Skeletal muscle satellite cell (primary cell): ENCODE data around the gene C12orf75.
"Not testable (repeated sequence)": the region's sequence is repeated elsewhere in the genome, so short reads cannot be mapped to it uniquely, and the experiment has no call there.

Experiments
- H3K27me3 ChIP-seq: 2 replicates; pipeline ENCODE4 v1.7.0; 2013; ENCODE audit warnings: low read length; ENCODE audit not compliant: control insufficient read depth, insufficient read depth
- H3K36me3 ChIP-seq: 2 replicates; pipeline ENCODE4 v1.7.0; 2013; ENCODE audit warnings: mild to moderate bottlenecking, control low read depth, low read length; ENCODE audit not compliant: insufficient read depth
- H3K4me1 ChIP-seq: 2 replicates; pipeline ENCODE4 v1.7.0; 2013; ENCODE audit warnings: low read length; ENCODE audit not compliant: control insufficient read depth, insufficient read depth
- H3K4me2 ChIP-seq: 2 replicates; pipeline ENCODE4 v1.7.0; 2013; ENCODE audit warnings: mild to moderate bottlenecking, low read length
- H3K4me3 ChIP-seq: 2 replicates; pipeline ENCODE4 v1.7.0; 2013; ENCODE audit warnings: low read length
- H3K9ac ChIP-seq: 2 replicates; pipeline ENCODE4 v1.7.0; 2013; ENCODE audit warnings: mild to moderate bottlenecking, low read depth, low read length, moderate library complexity
- H3K9me3 ChIP-seq: replicated peaks from 2 replicates; pipeline ENCODE4 v1.7.0; 2013; ENCODE audit warnings: mild to moderate bottlenecking, control low read depth, low read length

The C12orf75 gene

GRCh38 chr12:105294886-105295479 lies 35.5 kb upstream of the C12orf75 start:
- Histone ChIP-seq H3K9me3 (peaks cover 3% of the 10 kb centered on the region), H3K4me2 (no peak overlapping the region), H3K36me3 (no peaks in the 10 kb centered on the region), H3K9ac (no peak overlapping the region), H3K27me3 (no peaks in the 10 kb centered on the region), H3K4me3 (no peak overlapping the region), H3K4me1 (peaks cover 11% of the 10 kb centered on the region)

- H3K36me3 ChIP-seq = no peaks in the 10 kb centered on the region
- H3K27me3 ChIP-seq = no peaks in the 10 kb centered on the region
- H3K9me3 ChIP-seq = peaks cover 3% of the 10 kb centered on the region
- peaks cover 11% of the 10 kb centered on the region for H3K4me1 ChIP-seq
- H3K4me3 ChIP-seq = no peak overlapping the region
- H3K4me2 ChIP-seq = no peak overlapping the region
- H3K9ac ChIP-seq = no peak overlapping the region
Measured at GRCh38 chr12:105296116-105297089, 34.1 kb upstream of the C12orf75 start.

- Histone ChIP-seq H3K4me1 (no peaks in the 10 kb centered on the region), H3K4me2 (no peak overlapping the region), H3K36me3 (no peaks in the 10 kb centered on the region), H3K27me3 (no peaks in the 10 kb centered on the region), H3K9me3 (peaks cover 3% of the 10 kb centered on the region), H3K9ac (no peak overlapping the region), H3K4me3 (no peak overlapping the region)
Measured at GRCh38 chr12:105300883-105301282, 29.6 kb upstream of the C12orf75 start.

- no peak overlapping the region for H3K4me2 ChIP-seq
- no peak overlapping the region for H3K4me3 ChIP-seq
- H3K4me1 ChIP-seq = no peaks in the 10 kb centered on the region
- H3K9ac ChIP-seq = no peak overlapping the region
- no peaks in the 10 kb centered on the region for H3K27me3 ChIP-seq
- H3K9me3 ChIP-seq = peaks cover 3% of the 10 kb centered on the region
- H3K36me3 ChIP-seq = no peaks in the 10 kb centered on the region
Measured at GRCh38 chr12:105301696-105302095, 28.8 kb upstream of the C12orf75 start.

- not testable (repeated sequence) for H3K9me3 ChIP-seq, H3K9ac ChIP-seq
Measured at GRCh38 chr12:105302986-105303385, 27.5 kb upstream of the C12orf75 start.

GRCh38 chr12:105304626-105305025 lies 25.9 kb upstream of the C12orf75 start:
- not testable (repeated sequence) for H3K4me3 ChIP-seq, H3K4me1 ChIP-seq, H3K4me2 ChIP-seq

More at GRCh38 chr12:105302986-105303385, 27.5 kb upstream of the C12orf75 start:
- H3K36me3 ChIP-seq, H3K4me3 ChIP-seq, H3K27me3 ChIP-seq, H3K4me2 ChIP-seq, H3K4me1 ChIP-seq: not testable (repeated sequence)

GRCh38 chr12:105307601-105308314 lies 22.7 kb upstream of the C12orf75 start:
- H3K4me2 ChIP-seq, H3K36me3 ChIP-seq, H3K4me1 ChIP-seq, H3K9ac ChIP-seq, H3K27me3 ChIP-seq, H3K4me3 ChIP-seq, H3K9me3 ChIP-seq: not testable (repeated sequence)

More at GRCh38 chr12:105304626-105305025, 25.9 kb upstream of the C12orf75 start:
- not testable (repeated sequence) for H3K36me3 ChIP-seq, H3K9me3 ChIP-seq, H3K9ac ChIP-seq, H3K27me3 ChIP-seq

GRCh38 chr12:105308839-105309238 lies 21.7 kb upstream of the C12orf75 start:
- H3K27me3 ChIP-seq, H3K4me3 ChIP-seq, H3K4me1 ChIP-seq, H3K36me3 ChIP-seq, H3K9me3 ChIP-seq, H3K9ac ChIP-seq, H3K4me2 ChIP-seq: not testable (repeated sequence)

- H3K9ac ChIP-seq, H3K4me2 ChIP-seq, H3K9me3 ChIP-seq, H3K4me3 ChIP-seq, H3K36me3 ChIP-seq, H3K4me1 ChIP-seq, H3K27me3 ChIP-seq: not testable (repeated sequence)
Measured at GRCh38 chr12:105309384-105309783, 21.1 kb upstream of the C12orf75 start.

GRCh38 chr12:105310476-105311085 lies 19.9 kb upstream of the C12orf75 start:
- not testable (repeated sequence) for H3K4me3 ChIP-seq, H3K9me3 ChIP-seq, H3K4me1 ChIP-seq, H3K36me3 ChIP-seq, H3K27me3 ChIP-seq, H3K9ac ChIP-seq, H3K4me2 ChIP-seq

- H3K4me1 ChIP-seq = peaks cover 22% of the 10 kb centered on the region
- not testable (repeated sequence) for H3K27me3 ChIP-seq, H3K9ac ChIP-seq, H3K36me3 ChIP-seq, H3K9me3 ChIP-seq, H3K4me3 ChIP-seq, H3K4me2 ChIP-seq
Measured at GRCh38 chr12:105311936-105312335, 18.6 kb upstream of the C12orf75 start.
